Measurements from ENCODE around the gene LRRFIP1.
"Not testable (repeated sequence)": the region's sequence is repeated elsewhere in the genome, so short reads cannot be mapped to it uniquely, and the experiment has no call there.

Gene LRRFIP1

DNA sequence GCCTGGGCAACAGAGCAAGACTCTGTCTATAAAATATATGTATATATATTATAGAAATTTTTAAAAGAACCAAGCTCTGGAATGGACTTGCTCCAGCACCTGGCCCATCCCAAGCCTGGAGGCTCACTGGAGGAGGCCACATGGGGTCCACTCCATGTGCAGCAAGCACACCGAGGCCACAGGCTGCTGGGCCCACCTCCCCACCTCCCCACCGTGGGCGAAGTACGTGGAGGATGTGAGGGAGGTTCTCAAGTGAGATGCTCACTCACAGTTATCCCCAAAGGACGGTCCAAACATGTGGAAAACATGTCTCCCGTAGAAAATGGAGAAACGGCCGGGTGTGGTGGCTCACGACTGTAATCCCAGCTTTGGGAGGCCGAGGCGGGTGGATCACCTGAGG is 23.0 kb upstream of the LRRFIP1 start:
- no peaks in the 10 kb centered on the region for H3K36me3 Mint-ChIP-seq
- H3K27ac Mint-ChIP-seq = peak overlapping the region; percentile 79
- no peak overlapping the region for H3K4me3 Mint-ChIP-seq
- no peaks in the 10 kb centered on the region for H3K9me3 Mint-ChIP-seq
- ATAC-seq = no peak
- peaks cover 17% of the 10 kb centered on the region for H3K4me1 Mint-ChIP-seq
- peaks cover 22% of the 10 kb centered on the region for H3K27me3 Mint-ChIP-seq

- H3K4me1 Mint-ChIP-seq = peaks cover 17% of the 10 kb centered on the region
- H3K27ac Mint-ChIP-seq = no peak overlapping the region
- H3K4me3 Mint-ChIP-seq = no peak overlapping the region
- ATAC-seq = no peak
- H3K27me3 Mint-ChIP-seq = peaks cover 28% of the 10 kb centered on the region
- no peaks in the 10 kb centered on the region for H3K36me3 Mint-ChIP-seq
- H3K9me3 Mint-ChIP-seq = no peaks in the 10 kb centered on the region
Measured at GRCh38 chr2:237604960-237605359, 22.4 kb upstream of the LRRFIP1 start.

- H3K27ac Mint-ChIP-seq, ATAC-seq, H3K4me3 Mint-ChIP-seq, H3K9me3 Mint-ChIP-seq, H3K36me3 Mint-ChIP-seq: not testable (repeated sequence)
- peaks cover 17% of the 10 kb centered on the region for H3K4me1 Mint-ChIP-seq
- H3K27me3 Mint-ChIP-seq = peaks cover 35% of the 10 kb centered on the region
Measured at GRCh38 chr2:237606522-237606921, 20.9 kb upstream of the LRRFIP1 start.

DNA sequence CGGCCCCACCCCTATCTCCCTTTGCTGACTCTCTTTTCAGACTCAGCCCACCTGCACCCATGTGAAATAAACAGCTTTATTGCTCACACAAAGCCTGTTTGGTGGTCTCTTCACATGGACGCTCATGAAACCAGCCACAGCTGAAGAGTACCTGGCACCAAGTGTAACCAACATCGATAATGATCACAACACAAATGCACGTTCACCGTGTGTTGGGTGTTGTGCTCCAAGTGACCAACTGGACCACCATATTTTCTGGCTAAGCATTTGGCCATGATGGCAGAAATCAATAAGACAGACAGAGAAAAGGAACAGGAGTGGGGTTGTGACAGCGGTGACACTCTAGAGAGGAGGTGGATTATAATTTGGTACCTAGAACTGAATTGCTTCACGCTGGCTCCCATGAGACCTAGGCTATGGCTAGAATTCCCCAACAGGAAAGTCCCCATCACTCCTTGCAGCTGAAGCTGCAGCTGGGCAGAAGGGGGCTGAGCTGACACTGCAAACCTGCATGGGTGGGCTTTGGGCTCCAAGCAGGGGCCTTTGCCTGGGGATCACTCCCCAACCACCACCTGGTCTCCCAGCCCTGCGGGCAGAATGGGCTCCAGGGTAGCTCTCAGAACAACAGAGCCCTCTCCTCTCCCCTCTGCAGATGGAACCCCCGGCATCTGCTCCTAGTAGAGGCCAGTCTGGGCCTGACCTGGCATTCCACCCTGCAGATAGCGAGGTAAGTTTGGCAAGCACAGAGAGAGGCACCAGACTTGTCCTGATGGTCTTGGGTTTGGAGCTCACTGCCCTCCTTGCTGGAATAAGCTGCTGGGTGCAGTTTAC is 14.6 kb upstream of the LRRFIP1 start:
- no peak overlapping the region for H3K27ac Mint-ChIP-seq
- no peaks in the 10 kb centered on the region for H3K36me3 Mint-ChIP-seq
- ATAC-seq = no peak
- peaks cover 19% of the 10 kb centered on the region for H3K4me1 Mint-ChIP-seq
- peaks cover 43% of the 10 kb centered on the region for H3K27me3 Mint-ChIP-seq
- no peak overlapping the region for H3K4me3 Mint-ChIP-seq
- no peaks in the 10 kb centered on the region for H3K9me3 Mint-ChIP-seq

DNA sequence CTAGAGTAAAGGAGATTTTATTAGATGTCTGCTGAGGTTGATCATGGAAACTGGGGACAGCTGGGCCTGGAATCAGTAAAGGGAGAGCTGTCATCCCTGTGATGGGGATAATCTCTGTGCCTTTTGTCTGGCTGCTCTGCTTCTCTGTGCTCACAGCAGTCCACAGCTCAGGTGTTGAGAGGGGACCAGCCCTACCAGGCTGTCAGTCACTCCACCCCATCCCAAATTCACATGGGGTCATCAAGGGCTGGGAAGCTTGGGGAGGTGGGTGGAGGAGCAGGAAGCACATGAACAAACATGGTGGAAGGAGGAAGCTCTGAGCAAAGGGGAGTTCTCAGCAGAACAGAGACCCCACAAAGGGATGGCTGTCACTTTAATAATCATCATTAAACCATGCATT is 13.7 kb upstream of the LRRFIP1 start:
- Mint-ChIP-seq H3K27me3 (peaks cover 34% of the 10 kb centered on the region), H3K4me1 (peaks cover 19% of the 10 kb centered on the region), H3K4me3 (no peak overlapping the region), H3K9me3 (no peaks in the 10 kb centered on the region), H3K36me3 (no peaks in the 10 kb centered on the region), H3K27ac (no peak overlapping the region)
- ATAC-seq = no peak

- no peak for ATAC-seq
- Mint-ChIP-seq H3K36me3 (no peaks in the 10 kb centered on the region), H3K4me3 (no peak overlapping the region)
Measured at GRCh38 chr2:237614151-237614720, 13.2 kb upstream of the LRRFIP1 start.

DNA sequence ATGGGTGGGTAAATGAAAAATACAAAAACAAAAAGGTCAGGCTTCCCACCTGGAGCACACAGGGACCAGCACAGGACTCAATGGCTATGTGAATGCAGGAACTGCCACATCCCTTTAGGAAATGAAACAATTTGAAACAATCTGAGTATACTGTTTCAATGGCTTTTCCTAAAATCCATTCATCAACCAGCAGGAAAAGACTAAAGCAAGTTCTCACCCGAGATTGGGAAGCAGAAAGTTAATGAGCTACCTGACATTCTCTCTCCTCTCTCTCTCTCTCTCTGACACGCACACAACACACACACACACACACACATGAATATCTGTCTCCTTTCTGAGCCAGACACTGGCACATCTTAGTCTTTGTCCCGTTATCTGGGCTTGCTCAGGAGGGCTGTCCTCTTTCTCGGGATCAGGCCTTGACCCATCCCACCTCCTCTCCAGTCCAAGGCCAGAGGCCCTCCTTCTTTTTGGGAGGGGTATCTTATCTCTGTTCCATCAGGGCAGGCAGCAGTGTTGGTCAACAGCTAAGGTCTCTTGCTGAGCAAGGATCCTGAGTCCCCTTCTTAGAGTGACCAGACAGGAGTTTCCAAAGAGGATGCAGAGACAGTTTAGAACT is 11.6 kb upstream of the LRRFIP1 start:
- no peak overlapping the region for H3K4me3 Mint-ChIP-seq
- no peaks in the 10 kb centered on the region for H3K9me3 Mint-ChIP-seq
- H3K4me1 Mint-ChIP-seq = peaks cover 19% of the 10 kb centered on the region
- H3K27me3 Mint-ChIP-seq = peaks cover 14% of the 10 kb centered on the region
- H3K27ac Mint-ChIP-seq = no peak overlapping the region
- peak; percentile 20 for ATAC-seq
- H3K36me3 Mint-ChIP-seq = no peaks in the 10 kb centered on the region

More at GRCh38 chr2:237614151-237614720, 13.2 kb upstream of the LRRFIP1 start:
- Mint-ChIP-seq H3K9me3 (no peaks in the 10 kb centered on the region), H3K27me3 (peaks cover 28% of the 10 kb centered on the region), H3K27ac (no peak overlapping the region), H3K4me1 (peaks cover 19% of the 10 kb centered on the region)

DNA sequence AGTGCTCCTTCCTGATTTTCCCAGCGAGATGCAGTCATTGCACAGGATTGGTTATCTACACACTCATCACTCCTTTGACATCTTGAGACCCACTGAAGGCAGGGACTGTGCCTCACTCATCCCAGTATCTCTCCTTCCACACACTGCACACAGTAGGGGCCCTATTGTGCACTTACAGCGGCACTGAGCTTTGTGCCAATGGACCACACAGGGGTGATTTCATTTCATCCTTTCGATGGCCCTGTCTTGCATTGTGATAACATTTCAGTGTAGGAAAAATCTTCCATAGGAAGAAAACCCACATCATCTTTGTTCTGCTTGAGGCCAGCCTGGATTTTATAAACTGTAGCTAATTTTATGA is 11.0 kb upstream of the LRRFIP1 start:
- no peak for ATAC-seq
- no peaks in the 10 kb centered on the region for H3K36me3 Mint-ChIP-seq
- peaks cover 19% of the 10 kb centered on the region for H3K4me1 Mint-ChIP-seq
- H3K4me3 Mint-ChIP-seq = no peak overlapping the region
- no peaks in the 10 kb centered on the region for H3K9me3 Mint-ChIP-seq
- H3K27ac Mint-ChIP-seq = no peak overlapping the region
- H3K27me3 Mint-ChIP-seq = peaks cover 14% of the 10 kb centered on the region

- Mint-ChIP-seq H3K27me3 (peaks cover 14% of the 10 kb centered on the region), H3K4me3 (no peak overlapping the region), H3K36me3 (no peaks in the 10 kb centered on the region), H3K4me1 (peaks cover 19% of the 10 kb centered on the region), H3K27ac (no peak overlapping the region), H3K9me3 (no peaks in the 10 kb centered on the region)
- ATAC-seq = no peak
Measured at GRCh38 chr2:237616734-237617586, 10.4 kb upstream of the LRRFIP1 start.

GRCh38 chr2:237617587-237617982 is 9.8 kb upstream of the LRRFIP1 start:
- Mint-ChIP-seq H3K9me3 (no peaks in the 10 kb centered on the region), H3K27me3 (peaks cover 14% of the 10 kb centered on the region), H3K4me1 (peaks cover 19% of the 10 kb centered on the region), H3K27ac (no peak overlapping the region), H3K4me3 (no peak overlapping the region), H3K36me3 (no peaks in the 10 kb centered on the region)
- no peak for ATAC-seq

GRCh38 chr2:237618449-237618848 is 8.9 kb upstream of the LRRFIP1 start:
- no peak for ATAC-seq
- Mint-ChIP-seq H3K27ac (no peak overlapping the region), H3K4me1 (peaks cover 19% of the 10 kb centered on the region), H3K27me3 (peaks cover 18% of the 10 kb centered on the region), H3K9me3 (no peaks in the 10 kb centered on the region), H3K4me3 (no peak overlapping the region), H3K36me3 (no peaks in the 10 kb centered on the region)

GRCh38 chr2:237623428-237624403 is 3.7 kb upstream of the LRRFIP1 start:
- Mint-ChIP-seq H3K27ac (no peak overlapping the region), H3K4me1 (peaks cover 7% of the 10 kb centered on the region)

DNA sequence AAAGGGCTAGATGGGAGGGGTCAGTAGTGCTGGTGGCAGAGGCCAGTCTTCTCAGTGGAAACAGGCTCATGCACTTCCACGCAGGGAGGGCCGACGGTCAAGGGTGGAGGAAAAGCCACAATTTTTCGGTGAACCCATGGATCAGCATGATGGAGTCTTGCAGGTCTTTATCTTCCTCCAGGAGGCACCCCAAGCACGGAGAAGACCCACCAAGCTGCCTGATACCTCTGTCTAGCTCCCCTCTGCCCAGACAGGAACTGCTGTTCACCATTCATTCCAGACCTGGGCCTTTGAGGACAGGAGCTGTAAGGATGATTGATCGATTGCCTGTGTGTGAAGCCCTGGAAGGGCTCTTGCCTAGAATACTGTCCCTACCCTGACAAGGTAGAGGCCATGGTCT is 2.8 kb upstream of the LRRFIP1 start:
- Mint-ChIP-seq H3K27me3 (peaks cover 30% of the 10 kb centered on the region), H3K36me3 (no peaks in the 10 kb centered on the region)

More at GRCh38 chr2:237623428-237624403, 3.7 kb upstream of the LRRFIP1 start:
- ATAC-seq = no peak
- Mint-ChIP-seq H3K4me3 (no peak overlapping the region), H3K9me3 (no peaks in the 10 kb centered on the region), H3K36me3 (no peaks in the 10 kb centered on the region), H3K27me3 (peaks cover 29% of the 10 kb centered on the region)

DNA sequence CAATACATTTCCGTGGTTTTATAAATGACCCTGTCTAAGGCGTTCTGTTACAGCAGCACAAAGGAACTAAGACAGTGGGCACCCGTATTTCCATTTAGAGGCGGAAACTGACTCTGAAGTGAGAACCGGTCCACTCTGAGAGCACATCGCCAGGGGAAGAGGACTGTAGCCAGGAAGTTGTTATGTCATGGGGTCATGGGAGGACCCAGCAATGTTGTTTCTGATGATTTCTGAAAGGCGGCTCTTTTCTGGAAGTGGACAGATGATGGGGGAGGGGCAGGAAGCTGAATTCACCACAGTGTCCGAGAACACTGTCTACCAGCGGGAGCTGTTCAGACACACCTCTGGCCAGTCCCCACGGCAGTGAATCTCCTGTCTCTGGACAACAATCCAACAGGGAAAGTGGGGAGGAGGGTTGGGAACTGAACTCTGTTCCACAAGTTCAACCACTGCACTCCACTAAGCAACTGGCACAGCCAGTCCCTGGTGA is 2.1 kb upstream of the LRRFIP1 start:
- Mint-ChIP-seq H3K27me3 (peaks cover 37% of the 10 kb centered on the region), H3K4me1 (peaks cover 19% of the 10 kb centered on the region), H3K4me3 (no peak overlapping the region), H3K9me3 (no peaks in the 10 kb centered on the region), H3K36me3 (no peaks in the 10 kb centered on the region), H3K27ac (no peak overlapping the region)
- no peak for ATAC-seq

More for the DNA sequence above, 2.8 kb upstream of the LRRFIP1 start:
- H3K9me3 Mint-ChIP-seq = no peaks in the 10 kb centered on the region
- no peak for ATAC-seq
- no peak overlapping the region for H3K27ac Mint-ChIP-seq
- H3K4me1 Mint-ChIP-seq = peaks cover 12% of the 10 kb centered on the region
- no peak overlapping the region for H3K4me3 Mint-ChIP-seq
